Peyer's patch (tissue), 4 donors: Measurements from ENCODE around the gene UNC93A. TPM values are rescaled to one million over a fixed set of nuclear protein-coding genes. Genes with fewer than 3 reads are reported as not detected.

Experiments
- DNase-seq, 3 donors: peaks; one replicate each; pipeline ENCODE4 v3.0.0-alpha.2; 2017 to 2019
- H3K27ac ChIP-seq, 4 donors: fragments of 200-600 bp; sonication (generic); one replicate each; pipeline ENCODE4 v1.5.1; 2016 to 2019
- H3K27me3 ChIP-seq, 2 donors: fragments of 200-600 bp; sonication (generic); one replicate each; pipeline ENCODE4 v1.5.1; 2019
- H3K36me3 ChIP-seq, 3 donors: fragments of 200-600 bp; sonication (generic); one replicate each; pipeline ENCODE4 v1.5.1; 2016 to 2019
- H3K4me1 ChIP-seq, 4 donors: fragments of 200-600 bp; sonication (generic); one replicate each; pipeline ENCODE4 v1.5.1; 2016 to 2019
- H3K4me3 ChIP-seq, 4 donors: fragments of 200-600 bp; sonication (generic); 1 replicate in 3 of 4; 2 replicates in 1 of 4; pipeline ENCODE4 v1.5.1; 2016 to 2019; ENCODE audit warnings: mild to moderate bottlenecking in 1 of 4
- H3K9me3 ChIP-seq, 4 donors: fragments of 200-600 bp; sonication (generic); one replicate each; pipeline ENCODE4 v1.5.1; 2016 to 2019; ENCODE audit warnings: mild to moderate bottlenecking in 1 of 4
- POLR2A ChIP-seq, 2 donors: fragments of 450-650 bp; IDR thresholded peaks; one replicate each; pipeline ENCODE4 v1.5.1; 2017; ENCODE audit warnings: antibody characterized with exemption in 2 of 2, mild to moderate bottlenecking in 2 of 2, moderate library complexity in 2 of 2
- total RNA-seq, 4 donors: library from RNA; depleted of rRNA; stranded (reverse); fragments of >200 nt; gene quantifications; one replicate each; pipeline ENCODE4 v1.1.0, GENCODE V29; 2016
- TF ChIP-seq, protein P1 (sequence below), 6 experiments: fragments of 450-650 bp in 4 of 6; fragments of 200-600 bp in 2 of 6; sonication (generic) in 1 of 6; IDR thresholded peaks; one replicate each; pipeline ENCODE4 v1.5.1; 2017 to 2019; ENCODE audit warnings: antibody characterized with exemption in 6 of 6, mild to moderate bottlenecking in 3 of 6, moderate library complexity in 1 of 6

The UNC93A gene
- total RNA-seq, 4 donors from 2014 or later, result 10.2 to 17.2 (median 11.5) TPM; not detected in 1

DNA sequence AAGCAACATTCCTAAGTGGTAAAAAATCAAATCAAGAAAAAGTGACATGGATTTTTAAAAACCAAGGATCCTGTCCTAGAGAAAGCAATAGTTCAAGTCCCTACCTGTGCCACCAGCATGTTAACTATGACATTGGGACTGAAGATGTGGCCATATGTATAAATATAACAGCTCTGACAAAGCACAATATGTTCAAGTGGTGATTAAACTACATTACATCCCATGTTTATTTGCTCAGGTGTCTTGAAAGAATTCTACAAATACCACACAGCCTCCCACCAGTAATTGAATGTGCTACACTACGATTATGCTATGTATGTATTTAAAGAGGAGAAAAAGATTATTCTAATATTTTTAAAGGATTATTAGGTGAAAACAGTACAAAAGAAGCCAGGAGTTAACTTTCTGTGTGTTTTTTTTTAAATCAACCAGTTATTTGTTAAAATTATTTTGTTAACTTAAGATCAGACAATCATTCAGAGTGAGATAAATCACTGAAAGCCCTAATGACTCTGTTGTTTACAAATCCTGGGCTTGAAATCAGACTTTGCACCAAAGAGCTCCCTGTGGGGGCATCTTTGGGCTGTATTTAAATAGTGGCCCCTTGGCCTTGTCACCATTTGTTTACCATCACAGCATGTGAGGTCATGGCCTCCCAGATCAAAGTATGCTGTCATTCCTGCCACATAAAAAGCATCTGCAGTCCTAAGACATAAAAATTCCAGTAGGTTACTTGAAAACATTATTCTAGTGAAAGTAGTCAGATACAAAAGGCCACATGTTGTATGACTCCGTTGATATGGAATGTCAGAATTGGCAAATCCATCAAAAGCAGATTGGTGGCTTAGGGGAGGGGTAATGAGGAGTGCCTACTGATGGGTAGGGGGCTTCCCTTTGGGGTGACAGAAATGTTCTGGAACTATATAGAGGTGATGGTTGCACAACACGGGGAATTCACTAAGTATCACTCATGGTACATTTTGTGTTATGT, 50.8 kb downstream of the UNC93A start:
- Histone ChIP-seq H3K27me3 (no peaks in the 10 kb centered on the region), H3K4me3 (no peak overlapping the region), H3K27ac (no peak overlapping the region), H3K36me3 (no peaks in the 10 kb centered on the region), H3K9me3 (no peaks in the 10 kb centered on the region), H3K4me1 (no peaks in the 10 kb centered on the region)
- TF ChIP-seq, protein P1, sequence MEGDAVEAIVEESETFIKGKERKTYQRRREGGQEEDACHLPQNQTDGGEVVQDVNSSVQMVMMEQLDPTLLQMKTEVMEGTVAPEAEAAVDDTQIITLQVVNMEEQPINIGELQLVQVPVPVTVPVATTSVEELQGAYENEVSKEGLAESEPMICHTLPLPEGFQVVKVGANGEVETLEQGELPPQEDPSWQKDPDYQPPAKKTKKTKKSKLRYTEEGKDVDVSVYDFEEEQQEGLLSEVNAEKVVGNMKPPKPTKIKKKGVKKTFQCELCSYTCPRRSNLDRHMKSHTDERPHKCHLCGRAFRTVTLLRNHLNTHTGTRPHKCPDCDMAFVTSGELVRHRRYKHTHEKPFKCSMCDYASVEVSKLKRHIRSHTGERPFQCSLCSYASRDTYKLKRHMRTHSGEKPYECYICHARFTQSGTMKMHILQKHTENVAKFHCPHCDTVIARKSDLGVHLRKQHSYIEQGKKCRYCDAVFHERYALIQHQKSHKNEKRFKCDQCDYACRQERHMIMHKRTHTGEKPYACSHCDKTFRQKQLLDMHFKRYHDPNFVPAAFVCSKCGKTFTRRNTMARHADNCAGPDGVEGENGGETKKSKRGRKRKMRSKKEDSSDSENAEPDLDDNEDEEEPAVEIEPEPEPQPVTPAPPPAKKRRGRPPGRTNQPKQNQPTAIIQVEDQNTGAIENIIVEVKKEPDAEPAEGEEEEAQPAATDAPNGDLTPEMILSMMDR (IDR thresholded peaks at IDR 0.05), result no peak
- TF ChIP-seq POLR2A (IDR thresholded peaks at IDR 0.05), result no peak
- DNase-seq, result no peak

DNA sequence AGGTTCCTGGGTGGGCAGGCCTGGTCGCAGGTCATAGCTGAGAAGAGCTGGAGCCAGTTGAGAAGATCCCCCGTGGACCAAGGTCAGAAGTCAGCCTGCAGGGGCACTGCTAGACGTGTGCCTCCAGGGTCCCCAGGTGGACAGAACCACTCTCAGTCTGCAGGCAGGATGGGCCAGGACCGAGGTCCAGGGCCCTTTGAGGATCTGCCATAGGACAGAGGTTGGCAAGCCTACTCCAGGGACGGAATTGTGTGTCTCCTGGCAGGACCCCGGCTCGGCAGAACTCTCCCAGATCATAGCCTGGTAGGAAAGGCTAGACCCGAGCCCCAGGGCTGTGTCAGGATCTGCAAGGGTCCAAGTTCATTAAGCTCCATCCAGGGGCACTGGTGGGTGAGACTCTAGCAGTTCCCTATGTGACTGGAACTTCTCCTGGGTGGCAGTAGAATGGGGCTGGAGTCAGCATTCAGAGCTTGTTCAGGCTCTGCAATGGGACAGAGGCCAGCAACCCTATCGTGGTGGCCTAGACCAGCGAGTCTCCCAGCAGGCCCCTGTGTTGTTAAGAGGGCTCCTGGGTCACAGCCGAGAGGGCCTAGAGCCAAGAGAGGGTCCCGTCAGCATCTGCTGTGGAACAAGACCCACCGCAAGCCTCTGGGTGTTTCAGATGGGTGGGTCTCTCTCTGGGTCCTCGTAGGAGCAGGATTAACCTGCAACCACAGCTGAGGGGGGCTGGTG, 51.9 kb downstream of the UNC93A start:
- DNase-seq, result no peak
- TF ChIP-seq, protein P1 (IDR thresholded peaks at IDR 0.05), result no peak
- TF ChIP-seq POLR2A (IDR thresholded peaks at IDR 0.05), result no peak
- Histone ChIP-seq H3K4me1 (no peaks in the 10 kb centered on the region), H3K36me3 (no peaks in the 10 kb centered on the region), H3K27ac (no peak overlapping the region), H3K27me3 (no peaks in the 10 kb centered on the region), H3K9me3 (no peaks in the 10 kb centered on the region), H3K4me3 (no peak overlapping the region)

DNA sequence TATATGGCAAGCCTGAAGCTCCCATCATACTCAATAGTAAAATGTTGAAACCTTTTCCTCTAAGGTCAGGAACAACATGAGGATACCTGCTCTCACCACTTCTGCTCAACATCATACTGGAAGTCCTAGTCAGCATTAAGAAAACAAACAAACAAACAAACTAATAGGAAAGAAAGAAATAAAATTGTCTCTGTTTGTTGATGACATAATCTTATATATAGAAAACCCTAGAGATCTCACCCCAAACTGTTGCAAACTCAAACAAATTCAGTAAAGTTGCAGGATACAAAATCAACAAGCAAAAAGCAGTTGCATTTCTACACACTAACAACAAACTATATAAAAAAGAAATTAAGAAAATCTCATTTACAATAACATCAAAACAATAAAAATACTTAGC, 54.2 kb downstream of the UNC93A start:
- no peaks in the 10 kb centered on the region for H3K27me3 ChIP-seq
- no peaks in the 10 kb centered on the region for H3K36me3 ChIP-seq
- TF ChIP-seq, protein P1 (IDR thresholded peaks at IDR 0.05), result no peak
- H3K4me1 ChIP-seq, result peaks cover 0 to 7% (median 0%) of the 10 kb centered on the region in 4 donors
- no peak for DNase-seq
- no peaks in the 10 kb centered on the region for H3K9me3 ChIP-seq
- no peak overlapping the region for H3K27ac ChIP-seq
- H3K4me3 ChIP-seq, result no peak overlapping the region

DNA sequence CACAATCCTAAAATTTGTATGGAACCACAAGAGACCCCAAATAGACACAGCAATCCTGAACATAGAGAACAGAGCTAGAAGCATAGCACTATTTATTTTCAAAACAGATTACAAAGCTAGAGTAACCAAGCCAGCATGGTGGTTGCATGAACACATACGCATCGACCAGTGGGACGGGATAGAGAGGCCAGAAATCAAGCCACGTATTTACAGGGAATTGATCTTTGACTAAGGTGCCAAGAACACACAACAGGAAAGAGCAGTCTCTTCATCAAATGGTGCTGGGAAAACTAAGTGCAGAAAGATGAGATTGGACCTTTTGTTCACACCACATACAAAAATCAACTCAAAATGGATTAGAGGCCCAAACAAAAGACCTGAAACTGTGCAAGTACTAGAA, 54.8 kb downstream of the UNC93A start:
- Histone ChIP-seq H3K27ac (no peak overlapping the region), H3K27me3 (no peaks in the 10 kb centered on the region), H3K4me3 (no peak overlapping the region), H3K4me1 (peaks cover 0 to 13% (median 0%) of the 10 kb centered on the region in 4 donors), H3K36me3 (no peaks in the 10 kb centered on the region), H3K9me3 (no peaks in the 10 kb centered on the region)
- no peak for TF ChIP-seq POLR2A (IDR thresholded peaks at IDR 0.05)
- TF ChIP-seq, protein P1 (IDR thresholded peaks at IDR 0.05), result no peak
- no peak for DNase-seq

DNA sequence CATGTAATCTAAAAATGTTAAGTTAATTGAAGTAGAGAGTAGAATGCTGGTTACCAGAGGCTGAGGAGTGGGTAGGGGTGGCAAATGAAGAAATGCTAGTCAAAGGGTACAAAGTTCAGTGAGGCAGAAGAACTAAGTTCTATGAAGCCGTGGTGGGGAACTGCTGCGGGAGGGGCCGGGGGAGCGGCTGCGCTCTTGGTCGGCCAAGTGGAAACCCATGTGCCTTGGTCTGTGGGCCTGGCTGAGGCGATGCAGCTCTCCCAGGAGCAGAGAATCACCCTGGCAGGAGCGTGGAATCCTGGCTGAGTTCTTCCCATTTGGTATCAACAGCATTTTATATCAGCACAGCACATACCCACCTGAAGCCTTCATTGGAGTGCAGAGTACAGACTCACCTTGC, 56.1 kb downstream of the UNC93A start:
- no peak for DNase-seq
- no peak for TF ChIP-seq POLR2A (IDR thresholded peaks at IDR 0.05)
- TF ChIP-seq, protein P1 (IDR thresholded peaks at IDR 0.05), result no peak

More for the DNA sequence above, 56.1 kb downstream of the UNC93A start:
- Histone ChIP-seq H3K4me1 (peaks cover 0 to 20% (median 0%) of the 10 kb centered on the region in 4 donors), H3K27ac (no peak overlapping the region), H3K9me3 (no peaks in the 10 kb centered on the region), H3K4me3 (no peak overlapping the region), H3K36me3 (no peaks in the 10 kb centered on the region), H3K27me3 (no peaks in the 10 kb centered on the region)
